ENCODE results near the gene CSKMT.
"Not testable (repeated sequence)": the region's sequence is repeated elsewhere in the genome, so short reads cannot be mapped to it uniquely, and the experiment has no call there.

CSKMT gene

DNA sequence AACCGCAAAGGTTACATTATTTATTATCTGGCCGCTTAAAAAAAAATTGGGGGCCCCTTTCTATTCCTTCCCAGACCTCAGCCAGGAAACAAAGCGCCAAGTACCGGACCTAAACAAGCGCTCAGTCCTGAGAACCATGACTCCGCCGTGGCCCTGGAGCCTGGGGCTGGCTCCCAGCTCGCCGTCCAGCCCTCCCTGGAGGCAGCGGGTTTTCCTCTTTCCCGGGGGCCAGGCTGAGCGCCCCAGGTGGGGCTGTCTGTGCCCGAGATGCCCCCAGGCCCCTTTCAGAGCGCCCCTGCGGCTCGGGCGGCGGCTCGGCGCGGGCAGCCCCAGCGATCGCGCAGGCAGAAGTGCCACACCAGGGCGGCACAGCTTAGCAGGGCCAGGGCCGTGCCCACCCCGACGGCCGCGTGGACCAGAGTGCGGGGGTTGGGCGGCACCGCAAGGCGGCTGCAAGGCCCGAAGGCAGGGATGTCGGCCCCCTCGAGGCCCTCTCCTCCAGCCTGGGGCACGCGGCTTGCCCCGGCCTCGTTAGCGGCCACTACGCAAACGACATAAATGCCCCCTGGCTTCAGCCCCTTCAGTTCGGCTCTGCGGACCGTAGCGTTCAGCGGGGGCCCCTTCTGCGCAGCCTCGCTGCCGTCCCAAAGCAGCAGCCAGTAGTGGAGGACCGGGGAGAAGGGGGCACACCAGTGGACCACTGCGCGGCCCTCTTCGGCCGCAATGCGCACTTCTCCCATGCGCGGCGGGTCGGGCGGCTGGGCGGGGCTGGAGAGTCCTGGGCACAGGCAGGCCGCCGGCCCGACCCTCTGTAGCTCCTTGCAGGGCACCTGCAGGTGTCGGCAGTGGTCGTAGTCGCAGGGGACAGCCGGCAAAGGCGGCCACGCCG lies 22.6 kb downstream of the CSKMT start:
- no peaks in the 10 kb centered on the region for H3K79me2 ChIP-seq (ENCODE audit: control insufficient read depth, low read length)

DNA sequence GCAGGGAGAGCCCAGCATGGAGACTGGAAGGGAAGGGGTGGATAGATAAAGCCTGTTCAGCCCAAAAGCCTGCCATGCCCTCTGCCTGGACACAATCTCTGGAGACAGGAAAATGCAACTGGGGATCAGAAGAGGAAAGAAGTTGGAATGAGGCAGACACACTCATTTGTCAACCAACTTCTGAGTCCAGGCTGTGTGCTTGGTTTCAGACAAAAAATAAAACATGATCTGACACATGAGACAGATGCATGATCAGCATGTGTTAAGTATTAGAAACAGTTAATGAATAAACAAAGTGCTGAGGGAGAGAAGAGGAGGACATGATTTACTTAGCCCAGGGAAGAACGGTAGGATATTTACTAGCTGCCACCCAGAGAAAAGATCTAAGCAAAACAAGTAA lies 23.4 kb downstream of the CSKMT start:
- Histone ChIP-seq H3K9me2 (replicated peaks; ENCODE audit: control insufficient read depth, low read length) (no peaks in the 10 kb centered on the region), H3K4me2 (ENCODE audit: low read length) (no peak overlapping the region), H3F3A (ENCODE audit: control insufficient read depth, insufficient read depth) (peaks cover 3% of the 10 kb centered on the region; the same call in 1 of the 2 replicates), H3K9me3 (ENCODE audit: control insufficient read depth, insufficient read depth, low read length) (no peaks in the 10 kb centered on the region), H3K27ac (ENCODE audit: low read depth, low read length) (no peak overlapping the region), H3K36me3 (ENCODE audit: control insufficient read depth, low read length) (peaks cover 20% of the 10 kb centered on the region), H3K4me1 (ENCODE audit: control insufficient read depth, low read length) (no peaks in the 10 kb centered on the region), H3K27me3 (ENCODE audit: control insufficient read depth, low read length) (no peaks in the 10 kb centered on the region), H3K79me2 (ENCODE audit: control insufficient read depth, low read length) (no peaks in the 10 kb centered on the region), H4K20me1 (ENCODE audit: control insufficient read depth, insufficient read depth, low read depth, low read length) (no peaks in the 10 kb centered on the region), H3K4me3 (ENCODE audit: low read length) (no peak overlapping the region)
- TF ChIP-seq, protein P1, sequence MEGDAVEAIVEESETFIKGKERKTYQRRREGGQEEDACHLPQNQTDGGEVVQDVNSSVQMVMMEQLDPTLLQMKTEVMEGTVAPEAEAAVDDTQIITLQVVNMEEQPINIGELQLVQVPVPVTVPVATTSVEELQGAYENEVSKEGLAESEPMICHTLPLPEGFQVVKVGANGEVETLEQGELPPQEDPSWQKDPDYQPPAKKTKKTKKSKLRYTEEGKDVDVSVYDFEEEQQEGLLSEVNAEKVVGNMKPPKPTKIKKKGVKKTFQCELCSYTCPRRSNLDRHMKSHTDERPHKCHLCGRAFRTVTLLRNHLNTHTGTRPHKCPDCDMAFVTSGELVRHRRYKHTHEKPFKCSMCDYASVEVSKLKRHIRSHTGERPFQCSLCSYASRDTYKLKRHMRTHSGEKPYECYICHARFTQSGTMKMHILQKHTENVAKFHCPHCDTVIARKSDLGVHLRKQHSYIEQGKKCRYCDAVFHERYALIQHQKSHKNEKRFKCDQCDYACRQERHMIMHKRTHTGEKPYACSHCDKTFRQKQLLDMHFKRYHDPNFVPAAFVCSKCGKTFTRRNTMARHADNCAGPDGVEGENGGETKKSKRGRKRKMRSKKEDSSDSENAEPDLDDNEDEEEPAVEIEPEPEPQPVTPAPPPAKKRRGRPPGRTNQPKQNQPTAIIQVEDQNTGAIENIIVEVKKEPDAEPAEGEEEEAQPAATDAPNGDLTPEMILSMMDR (IDR thresholded peaks at IDR 0.05; ENCODE audit: low read depth, low read length, poor library complexity, severe bottlenecking) = no peak
- TF ChIP-seq EZH2phosphoT487 (IDR thresholded peaks at IDR 0.05; ENCODE audit: borderline replicate concordance, low read length) = no peak

More for the DNA sequence above, 22.6 kb downstream of the CSKMT start:
- Histone ChIP-seq H3K27me3 (ENCODE audit: control insufficient read depth, low read length) (no peaks in the 10 kb centered on the region), H3K9me3 (ENCODE audit: control insufficient read depth, insufficient read depth, low read length) (no peaks in the 10 kb centered on the region), H3K27ac (ENCODE audit: low read depth, low read length) (no peak overlapping the region), H3K9me2 (replicated peaks; ENCODE audit: control insufficient read depth, low read length) (no peaks in the 10 kb centered on the region), H3K4me1 (ENCODE audit: control insufficient read depth, low read length) (no peaks in the 10 kb centered on the region), H4K20me1 (ENCODE audit: control insufficient read depth, insufficient read depth, low read depth, low read length) (no peaks in the 10 kb centered on the region), H3F3A (ENCODE audit: control insufficient read depth, insufficient read depth) (peaks cover 3% of the 10 kb centered on the region; the same call in 1 of the 2 replicates), H3K4me3 (ENCODE audit: low read length) (no peak overlapping the region), H3K4me2 (ENCODE audit: low read length) (no peak overlapping the region), H3K36me3 (ENCODE audit: control insufficient read depth, low read length) (peaks cover 17% of the 10 kb centered on the region)
- TF ChIP-seq, protein P1 (IDR thresholded peaks at IDR 0.05; ENCODE audit: low read depth, low read length, poor library complexity, severe bottlenecking) = no peak
- no peak for TF ChIP-seq EZH2phosphoT487 (IDR thresholded peaks at IDR 0.05; ENCODE audit: borderline replicate concordance, low read length)

- no peaks in the 10 kb centered on the region for H3K27me3 ChIP-seq (ENCODE audit: control insufficient read depth, low read length)
- peaks cover 24% of the 10 kb centered on the region for H3K36me3 ChIP-seq (ENCODE audit: control insufficient read depth, low read length)
- TF ChIP-seq, protein P1 (IDR thresholded peaks at IDR 0.05; ENCODE audit: low read depth, low read length, poor library complexity, severe bottlenecking) = no peak
- TF ChIP-seq EZH2phosphoT487 (IDR thresholded peaks at IDR 0.05; ENCODE audit: borderline replicate concordance, low read length) = no peak
- H3K9me2 ChIP-seq (replicated peaks; ENCODE audit: control insufficient read depth, low read length) = no peaks in the 10 kb centered on the region
- H3K79me2 ChIP-seq (ENCODE audit: control insufficient read depth, low read length) = no peaks in the 10 kb centered on the region
- H3K27ac ChIP-seq (ENCODE audit: low read depth, low read length) = no peak within 1 kb of the TSS
- no peaks in the 10 kb centered on the region for H3K4me1 ChIP-seq (ENCODE audit: control insufficient read depth, low read length)
- peaks cover 3% of the 10 kb centered on the region; the same call in 1 of the 2 replicates for H3F3A ChIP-seq (ENCODE audit: control insufficient read depth, insufficient read depth)
- H3K4me2 ChIP-seq (ENCODE audit: low read length) = no peak within 1 kb of the TSS
- H3K9me3 ChIP-seq (ENCODE audit: control insufficient read depth, insufficient read depth, low read length) = no peaks in the 10 kb centered on the region
- no peaks in the 10 kb centered on the region for H4K20me1 ChIP-seq (ENCODE audit: control insufficient read depth, insufficient read depth, low read depth, low read length)
- H3K4me3 ChIP-seq (ENCODE audit: low read length) = no peak within 1 kb of the TSS
These were observed 24.5 kb downstream of the CSKMT start, which contains the start of gene LRRN4CL for GRCh38 chr11:62689421-62690183. TSS of gene LRRN4CL (minus strand) at chr11:62689530. CDS start at chr11:62688508, 1,022 bp downstream.

GRCh38 chr11:62693624-62694023 lies 28.5 kb downstream of the CSKMT start:
- not testable (repeated sequence) for H3F3A ChIP-seq (ENCODE audit: control insufficient read depth, insufficient read depth); H3K4me2 ChIP-seq (ENCODE audit: low read length); H4K20me1 ChIP-seq (ENCODE audit: control insufficient read depth, insufficient read depth, low read depth, low read length); H3K9me2 ChIP-seq (replicated peaks; ENCODE audit: control insufficient read depth, low read length); H3K27me3 ChIP-seq (ENCODE audit: control insufficient read depth, low read length); H3K4me1 ChIP-seq (ENCODE audit: control insufficient read depth, low read length); H3K4me3 ChIP-seq (ENCODE audit: low read length); H3K9me3 ChIP-seq (ENCODE audit: control insufficient read depth, insufficient read depth, low read length); H3K79me2 ChIP-seq (ENCODE audit: control insufficient read depth, low read length); H3K27ac ChIP-seq (ENCODE audit: low read depth, low read length)
- H3K36me3 ChIP-seq (ENCODE audit: control insufficient read depth, low read length) = peaks cover 27% of the 10 kb centered on the region

Measured in DOHH2 (cell line).